DMS 273 (cell line): ENCODE results near the gene CRYBA1.
A peak's percentile ranks its signal among the peaks of the same experiment; 100 is the strongest.
"Not testable (repeated sequence)": the region's sequence is repeated elsewhere in the genome, so short reads cannot be mapped to it uniquely, and the experiment has no call there.

Source experiments
- DNase-seq: peaks from one replicate; lab custom pipeline; 2025; ENCODE audit not compliant: unreplicated experiment; lab: John Stamatoyannopoulos, UW

Gene CRYBA1

GRCh38 chr17:29246628-29247027 is at the start of gene CRYBA1:
Gene CRYBA1 (plus strand): TSS chr17:29246859. CDS start chr17:29246864, 5 bp downstream.
- peak; percentile 38 for DNase-seq

GRCh38 chr17:29197516-29198272 is 49.0 kb upstream of the CRYBA1 start:
- peak; percentile 17 for DNase-seq

GRCh38 chr17:29204068-29204804 is 42.4 kb upstream of the CRYBA1 start:
- not testable (repeated sequence) for DNase-seq

DNA sequence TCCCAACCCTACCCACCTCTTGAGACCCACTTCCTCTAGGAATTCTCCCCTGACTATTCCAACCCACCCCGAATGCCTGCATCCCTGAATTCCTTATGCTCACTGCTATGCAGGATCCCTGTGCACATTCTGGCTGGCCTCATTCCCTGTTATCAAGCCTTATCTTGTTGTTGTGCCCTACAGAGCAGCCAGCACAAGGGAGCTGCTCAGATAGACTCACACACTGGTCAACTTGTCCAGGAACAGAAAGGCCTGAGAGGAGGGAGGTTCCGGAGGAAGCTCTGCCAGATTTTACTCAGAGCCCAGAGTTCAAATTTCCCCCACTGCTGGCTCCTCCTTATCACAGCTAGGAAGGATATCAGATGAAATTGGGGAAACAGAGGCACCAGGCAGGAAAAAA is 41.6 kb upstream of the CRYBA1 start:
- DNase-seq: no peak

DNA sequence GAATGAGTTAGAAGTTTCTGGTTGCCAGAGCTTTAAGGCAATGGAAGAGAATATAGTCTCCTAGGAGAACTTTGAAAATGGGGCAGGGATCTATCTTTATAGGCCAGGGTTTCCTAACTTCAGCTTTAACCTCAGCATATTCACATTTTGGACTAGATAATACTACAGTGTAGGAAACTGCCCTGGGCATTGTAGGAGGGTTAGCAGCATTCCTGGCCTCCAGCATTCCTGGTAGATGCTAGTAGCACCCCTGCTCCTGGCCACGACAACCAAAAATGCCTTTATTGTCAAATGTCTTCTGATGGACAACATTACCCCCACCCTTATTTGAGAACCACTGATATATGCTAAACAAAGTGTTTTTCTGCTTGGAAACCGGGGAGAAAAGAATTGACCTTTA is 38.7 kb upstream of the CRYBA1 start:
- no peak for DNase-seq

GRCh38 chr17:29209073-29209472 is 37.6 kb upstream of the CRYBA1 start:
- no peak for DNase-seq

GRCh38 chr17:29210879-29211278 is 35.8 kb upstream of the CRYBA1 start:
- DNase-seq: no peak

- DNase-seq: no peak
Measured at GRCh38 chr17:29212094-29212631, 34.5 kb upstream of the CRYBA1 start.

DNA sequence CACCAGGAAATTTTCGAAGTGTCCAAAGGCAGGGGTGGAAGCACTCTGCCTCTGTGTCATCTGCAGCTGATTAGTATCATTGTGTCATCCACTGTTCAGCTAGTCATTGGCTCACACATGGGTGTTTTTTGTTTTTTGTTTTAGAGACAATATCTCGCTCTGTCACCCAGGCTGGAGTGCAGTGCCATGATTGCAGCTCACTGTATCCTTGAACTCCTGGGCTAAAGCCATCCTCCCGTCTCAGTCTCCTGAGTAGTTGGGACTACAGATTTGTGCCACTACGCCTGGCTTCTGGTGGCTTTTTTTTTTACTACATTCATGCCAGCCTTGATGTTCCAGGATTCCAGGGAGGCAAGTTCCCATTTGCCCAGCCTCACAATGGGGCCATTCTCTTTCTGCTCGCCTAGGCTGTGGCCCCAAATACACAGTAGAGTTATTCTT is 34.0 kb upstream of the CRYBA1 start:
- no peak for DNase-seq

- no peak for DNase-seq
Measured at GRCh38 chr17:29214215-29215146, 32.2 kb upstream of the CRYBA1 start.

GRCh38 chr17:29215174-29215573 is 31.5 kb upstream of the CRYBA1 start:
- DNase-seq: no peak

- no peak for DNase-seq
Measured at GRCh38 chr17:29215717-29216116, 30.9 kb upstream of the CRYBA1 start.

DNA sequence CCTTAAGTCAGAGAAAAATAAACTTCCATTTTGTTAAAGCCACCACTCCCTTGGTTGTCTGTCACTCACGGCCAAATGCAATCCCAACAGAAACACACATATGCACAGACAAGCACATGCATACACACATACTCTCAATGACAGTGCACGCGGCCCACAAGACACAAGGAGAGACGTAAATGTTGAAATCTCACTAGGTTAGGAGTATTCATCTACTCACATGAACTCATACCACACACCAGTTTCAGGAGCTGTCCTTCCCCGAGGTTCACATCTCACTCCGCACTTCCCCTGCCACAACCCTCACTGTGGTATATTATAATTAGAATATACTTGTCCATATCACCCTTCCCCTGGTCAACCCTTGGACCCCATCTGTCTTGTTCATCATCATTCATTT is 30.5 kb upstream of the CRYBA1 start:
- DNase-seq: no peak

GRCh38 chr17:29216856-29217255 is 29.8 kb upstream of the CRYBA1 start:
- no peak for DNase-seq

GRCh38 chr17:29219378-29220047 is 27.1 kb upstream of the CRYBA1 start:
- peak; percentile 91 for DNase-seq

DNA sequence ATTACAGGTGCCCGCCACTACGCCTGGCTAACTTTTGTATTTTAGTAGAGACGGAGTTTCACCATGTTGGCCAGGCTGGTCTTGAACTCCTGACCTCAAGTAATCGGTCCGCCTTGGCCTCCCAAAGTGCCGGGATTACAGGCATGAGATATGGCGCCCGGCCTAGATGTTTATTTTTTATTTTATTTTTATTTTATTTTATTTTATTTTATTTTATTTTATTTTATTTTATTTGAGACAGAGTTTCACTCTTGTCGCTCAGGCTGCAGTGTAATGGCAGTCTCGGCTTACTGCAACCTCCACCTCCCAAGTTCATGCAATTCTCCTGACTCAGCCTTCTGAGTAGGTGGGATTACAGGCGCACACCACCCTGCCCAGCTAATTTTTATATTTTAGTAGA is 25.3 kb upstream of the CRYBA1 start:
- not testable (repeated sequence) for DNase-seq

- no peak for DNase-seq
Measured at GRCh38 chr17:29225396-29225795, 21.3 kb upstream of the CRYBA1 start.

GRCh38 chr17:29233301-29233700 is 13.4 kb upstream of the CRYBA1 start:
- no peak for DNase-seq

GRCh38 chr17:29234972-29235371 is 11.7 kb upstream of the CRYBA1 start:
- not testable (repeated sequence) for DNase-seq

DNA sequence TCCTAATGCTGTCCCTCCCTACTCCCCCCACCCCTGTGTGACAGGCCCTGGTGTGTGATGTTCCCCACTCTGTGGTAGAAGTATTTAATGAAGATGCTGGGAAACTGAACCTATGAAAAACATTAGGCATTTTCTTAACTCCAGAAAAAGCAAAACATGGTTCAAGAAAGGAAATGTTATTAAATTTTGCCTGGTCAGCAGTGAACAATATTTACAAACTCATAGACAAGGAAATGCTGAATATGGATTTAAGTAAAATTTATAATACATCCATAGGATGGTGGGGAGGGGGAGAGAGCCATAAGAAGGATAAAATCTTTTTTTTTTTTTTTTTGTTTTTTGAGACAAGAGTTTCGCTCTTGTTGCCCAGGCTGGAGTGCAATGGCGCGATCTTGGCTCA is 10.8 kb upstream of the CRYBA1 start:
- DNase-seq: no peak
